GM23248 (cell line): Measurements from ENCODE around the gene CAPS2. TPM values are rescaled to one million over a fixed set of nuclear protein-coding genes. Genes with fewer than 3 reads are reported as not detected.

Source experiments
- DNase-seq: peaks from one replicate; pipeline ENCODE4 v3.0.0-alpha.2; 2015
- H2AFZ ChIP-seq: fragments of 200-600 bp; sonication (generic); 2 replicates; pipeline ENCODE4 v1.6.1; 2016; ENCODE audit warnings: antibody characterized with exemption
- H3F3A ChIP-seq: fragments of 200-600 bp; sonication (generic); 2 replicates; pipeline ENCODE4 v1.6.1; 2016; ENCODE audit warnings: mild to moderate bottlenecking, antibody characterized with exemption, mixed run types; ENCODE audit not compliant: insufficient read depth
- H3K27ac ChIP-seq: fragments of 200-600 bp; sonication (generic); 2 replicates; pipeline ENCODE4 v1.5.1; 2016; ENCODE audit warnings: mild to moderate bottlenecking
- H3K27me3 ChIP-seq: fragments of 200-600 bp; sonication (generic); replicated peaks from 2 replicates; pipeline ENCODE4 v1.6.1; 2016; ENCODE audit warnings: mild to moderate bottlenecking; ENCODE audit not compliant: insufficient read depth
- H3K36me3 ChIP-seq: fragments of 200-600 bp; sonication (generic); 2 replicates; pipeline ENCODE4 v1.6.1; 2016; ENCODE audit warnings: low read depth, mild to moderate bottlenecking
- H3K4me1 ChIP-seq: fragments of 200-600 bp; sonication (generic); 2 replicates; pipeline ENCODE4 v1.6.1; 2016; ENCODE audit warnings: mild to moderate bottlenecking; ENCODE audit not compliant: insufficient read depth
- H3K4me2 ChIP-seq: fragments of 200-600 bp; sonication (generic); one replicate; pipeline ENCODE4 v1.6.1; 2016; ENCODE audit warnings: mild to moderate bottlenecking; ENCODE audit not compliant: unreplicated experiment
- H3K4me3 ChIP-seq: fragments of 200-600 bp; sonication (generic); 2 replicates; pipeline ENCODE4 v1.5.1; 2016; ENCODE audit warnings: mild to moderate bottlenecking
- H3K79me2 ChIP-seq: fragments of 200-600 bp; sonication (generic); 2 replicates; pipeline ENCODE4 v1.6.1; 2016; ENCODE audit warnings: mild to moderate bottlenecking; ENCODE audit not compliant: insufficient read depth
- H3K9ac ChIP-seq: fragments of 200-600 bp; sonication (generic); 2 replicates; pipeline ENCODE4 v1.6.1; 2016; ENCODE audit warnings: mild to moderate bottlenecking
- H3K9me2 ChIP-seq: fragments of 200-600 bp; sonication (generic); 2 replicates; pipeline ENCODE4 v1.6.1; 2016; ENCODE audit warnings: mixed run types, mild to moderate bottlenecking, moderate library complexity; ENCODE audit not compliant: insufficient read depth
- H3K9me3 ChIP-seq: fragments of 200-600 bp; sonication (generic); one replicate; pipeline ENCODE4 v1.6.1; 2017; ENCODE audit warnings: low read depth
- H4K20me1 ChIP-seq: fragments of 200-600 bp; sonication (generic); 2 replicates; pipeline ENCODE4 v1.6.0; 2016; ENCODE audit not compliant: insufficient read depth
- EZH2 ChIP-seq: fragments of 200-600 bp; sonication (generic); IDR thresholded peaks from 2 replicates; pipeline ENCODE4 v1.6.1; 2018; ENCODE audit warnings: antibody characterized with exemption, mild to moderate bottlenecking; ENCODE audit not compliant: insufficient read depth, poor library complexity, severe bottlenecking
- EZH2phosphoT487 ChIP-seq: fragments of 200-600 bp; sonication (generic); IDR thresholded peaks from 2 replicates; pipeline ENCODE4 v1.6.1; 2018; ENCODE audit warnings: antibody characterized with exemption, moderate library complexity, mild to moderate bottlenecking, low read depth; ENCODE audit not compliant: insufficient read depth
- WGBS, 2 experiments: methylation state at CpG; one replicate each; pipeline ENCODE4 v1.1.6; 2015 to 2017; ENCODE audit warnings: low lambda C conversion rate in 2 of 2, low coverage in 1 of 2; ENCODE audit errors: missing lambda C conversion rate in 2 of 2; 5-methylcytosine and 5-hydroxymethylcytosine counted together
- in situ Hi-C: fragments of 300-500 bp; cut with MboI; formaldehyde crosslinking; loops from 2 replicates; pipeline ENCODE4 v1.15.0; 2020
- polyA plus RNA-seq: library from polyadenylated mRNA; unstranded; fragments of >200 nt; fragmentation: Nextera tagmentation; extraction: Ambion mirVana; gene quantifications from 2 replicates; pipeline ENCODE4 v1.2.1, GENCODE V29; 2016
- total RNA-seq: library from RNA; depleted of rRNA; stranded (reverse); fragments of >200 nt; shearing (Covaris generic); gene quantifications from 2 replicates; pipeline ENCODE4 v1.2.3, GENCODE V29; 2014

CAPS2 gene
- total and polyA plus RNA-seq, 2 experiments from 2014 or later: 1.5 to 4.4 TPM

DNA sequence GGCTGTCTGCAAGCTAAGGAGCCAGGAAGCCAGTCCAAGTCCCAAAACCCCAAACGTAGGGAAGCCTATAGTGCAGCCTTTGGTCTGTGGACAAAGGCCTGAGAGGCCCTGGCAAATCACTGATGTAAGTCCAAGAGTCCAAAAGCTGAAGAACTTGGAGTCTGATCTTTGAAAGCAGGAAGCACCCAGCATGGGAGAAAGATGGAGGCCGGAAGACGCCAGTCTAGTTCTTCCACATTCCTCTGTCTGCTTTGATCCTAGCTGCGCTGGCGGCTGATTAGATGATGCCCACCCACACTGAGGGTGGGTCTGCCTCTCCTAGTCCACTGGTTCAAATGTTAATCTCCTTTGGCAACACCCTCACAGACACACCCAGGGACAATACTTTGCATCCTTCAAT lies 58.5 kb downstream of the CAPS2 start:
- Histone ChIP-seq H3F3A (no peaks in the 10 kb centered on the region), H3K9me2 (no peaks in the 10 kb centered on the region), H3K9ac (no peak overlapping the region), H3K27ac (no peak overlapping the region), H3K9me3 (no peaks in the 10 kb centered on the region), H3K4me1 (no peaks in the 10 kb centered on the region), H3K4me3 (no peak overlapping the region), H4K20me1 (no peaks in the 10 kb centered on the region), H3K27me3 (no peaks in the 10 kb centered on the region), H2AFZ (no peak overlapping the region), H3K36me3 (no peaks in the 10 kb centered on the region), H3K4me2 (no peak overlapping the region), H3K79me2 (no peaks in the 10 kb centered on the region)
- no peak for DNase-seq
- in situ Hi-C loops: no loop called here
- WGBS, 2 experiments: 62 to 76% methylated on average over 5 of the region's 5 CpGs
- TF ChIP-seq EZH2phosphoT487 (no peak), EZH2 (no peak)

DNA sequence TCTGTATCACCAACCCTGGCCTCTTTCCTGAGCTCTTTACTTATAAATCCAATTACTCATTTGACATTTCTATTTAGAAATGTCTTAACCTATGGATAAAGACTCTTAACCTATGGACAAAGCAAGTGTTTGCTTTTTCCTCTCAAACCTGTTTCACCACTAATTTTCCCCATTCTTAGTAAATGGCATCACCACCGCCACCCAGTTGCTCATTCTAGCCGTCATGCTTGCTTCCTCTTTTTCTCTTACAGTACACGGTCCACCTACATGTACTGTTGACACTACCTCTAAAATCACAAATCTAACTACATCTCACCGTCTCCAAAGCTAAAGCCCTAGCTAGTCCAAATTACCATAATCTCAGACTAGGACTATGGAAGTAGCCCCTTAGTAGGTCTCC lies 60.0 kb downstream of the CAPS2 start:
- Histone ChIP-seq H3K27me3 (no peaks in the 10 kb centered on the region), H2AFZ (no peak overlapping the region), H3F3A (no peaks in the 10 kb centered on the region), H3K4me2 (no peak overlapping the region), H3K4me1 (no peaks in the 10 kb centered on the region), H3K9me2 (no peaks in the 10 kb centered on the region), H3K4me3 (no peak overlapping the region), H3K36me3 (no peaks in the 10 kb centered on the region), H4K20me1 (no peaks in the 10 kb centered on the region), H3K9me3 (peaks cover 5% of the 10 kb centered on the region), H3K79me2 (no peaks in the 10 kb centered on the region), H3K27ac (no peak overlapping the region), H3K9ac (no peak overlapping the region)
- no peak for TF ChIP-seq EZH2
- no peak for TF ChIP-seq EZH2phosphoT487
- in situ Hi-C loops: no loop called here
- no peak for DNase-seq
- WGBS, 2 experiments: 53 to 57% methylated on average over 4 of the region's 4 CpGs

DNA sequence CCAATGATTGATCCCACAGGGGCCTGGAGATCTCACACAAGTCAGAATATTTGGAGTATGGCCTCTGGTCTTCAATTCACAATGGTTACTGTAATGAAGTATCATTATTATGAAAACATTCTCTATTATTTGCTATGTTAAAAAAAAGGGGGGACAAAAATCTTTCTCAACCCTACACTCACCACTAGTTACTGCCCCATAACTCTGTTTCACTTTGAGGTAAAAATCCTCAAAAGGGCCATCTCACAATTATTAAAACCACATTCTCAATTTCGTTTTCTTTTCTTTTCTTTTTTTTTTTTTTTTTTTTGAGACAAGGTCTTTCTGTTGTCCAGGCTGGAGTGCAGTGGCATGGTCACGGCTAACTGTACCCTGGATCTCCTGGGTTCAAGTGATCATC lies 60.9 kb downstream of the CAPS2 start:
- H3K4me3 ChIP-seq: no peak overlapping the region
- no peak overlapping the region for H2AFZ ChIP-seq
- no peaks in the 10 kb centered on the region for H3K27me3 ChIP-seq
- WGBS, 2 experiments: 35 to 36% methylated on average over 2 of the region's 2 CpGs
- H3K9me3 ChIP-seq: peaks cover 5% of the 10 kb centered on the region
- H3K79me2 ChIP-seq: no peaks in the 10 kb centered on the region
- no peaks in the 10 kb centered on the region for H3K36me3 ChIP-seq
- in situ Hi-C loops: no loop called here
- DNase-seq: no peak
- TF ChIP-seq EZH2 (no peak), EZH2phosphoT487 (no peak)
- no peaks in the 10 kb centered on the region for H4K20me1 ChIP-seq
- H3K27ac ChIP-seq: no peak overlapping the region
- no peaks in the 10 kb centered on the region for H3K9me2 ChIP-seq
- H3K4me1 ChIP-seq: no peaks in the 10 kb centered on the region
- no peak overlapping the region for H3K9ac ChIP-seq
- no peaks in the 10 kb centered on the region for H3F3A ChIP-seq
- H3K4me2 ChIP-seq: no peak overlapping the region

DNA sequence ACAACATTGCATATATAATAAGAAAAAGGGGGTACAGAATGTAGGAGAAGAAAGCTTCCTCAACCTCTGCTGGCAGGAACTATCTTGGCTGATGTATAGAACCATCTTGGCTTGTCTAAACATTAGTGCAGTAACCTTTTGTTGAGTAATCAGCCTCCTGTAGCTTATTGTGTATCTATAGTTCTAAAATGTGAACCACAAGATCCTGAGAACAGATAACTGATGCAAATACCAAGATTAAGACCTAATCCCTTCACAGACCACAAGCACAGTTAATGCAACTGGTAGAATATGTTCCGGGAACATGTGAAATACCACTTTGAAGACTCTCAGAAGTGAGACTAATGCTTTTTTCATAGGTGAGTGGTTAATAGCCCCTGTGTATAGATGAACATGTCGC lies 69.8 kb downstream of the CAPS2 start:
- H3K4me3 ChIP-seq: no peak overlapping the region
- no peak overlapping the region for H3K4me2 ChIP-seq
- in situ Hi-C loops: no loop called here

DNA sequence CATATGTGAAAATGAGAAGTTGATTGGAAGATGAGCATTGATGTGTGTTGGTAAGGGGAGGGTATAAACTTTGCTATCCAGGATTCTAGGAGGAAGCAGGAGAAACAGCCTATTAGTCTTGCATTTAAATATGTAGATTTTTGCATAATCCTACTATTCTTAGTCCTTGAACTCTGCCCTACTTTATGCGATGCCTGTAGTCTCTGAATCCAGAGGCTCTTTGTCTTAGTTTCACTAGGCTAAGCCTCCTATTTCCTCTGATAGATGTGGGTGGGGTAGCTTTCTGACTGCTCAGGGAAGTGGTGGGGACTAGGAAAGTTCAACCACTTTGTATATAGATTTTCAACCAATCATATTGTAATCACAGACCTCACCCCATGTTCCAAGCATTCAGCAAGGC lies 71.0 kb downstream of the CAPS2 start:
- H2AFZ ChIP-seq: no peak overlapping the region
- 36 to 44% methylated on average over 1 of the region's 1 CpG for WGBS, 2 experiments
- in situ Hi-C loops: no loop called here
- H3K4me2 ChIP-seq: no peak overlapping the region
- no peak for DNase-seq
- no peak overlapping the region for H3K4me3 ChIP-seq
- TF ChIP-seq EZH2: no peak
- TF ChIP-seq EZH2phosphoT487: no peak
- no peak overlapping the region for H3K9ac ChIP-seq
- no peaks in the 10 kb centered on the region for H3F3A ChIP-seq
- no peaks in the 10 kb centered on the region for H3K36me3 ChIP-seq
- no peaks in the 10 kb centered on the region for H3K79me2 ChIP-seq
- no peaks in the 10 kb centered on the region for H3K9me2 ChIP-seq
- no peaks in the 10 kb centered on the region for H3K9me3 ChIP-seq
- H4K20me1 ChIP-seq: no peaks in the 10 kb centered on the region
- H3K27me3 ChIP-seq: no peaks in the 10 kb centered on the region
- no peaks in the 10 kb centered on the region for H3K4me1 ChIP-seq
- no peak overlapping the region for H3K27ac ChIP-seq

More for the DNA sequence above, 69.8 kb downstream of the CAPS2 start:
- H3K79me2 ChIP-seq: no peaks in the 10 kb centered on the region
- H3K9ac ChIP-seq: no peak overlapping the region
- no peaks in the 10 kb centered on the region for H3K27me3 ChIP-seq
- H3K27ac ChIP-seq: no peak overlapping the region
- H3K36me3 ChIP-seq: no peaks in the 10 kb centered on the region
- H3K9me3 ChIP-seq: no peaks in the 10 kb centered on the region
- no peaks in the 10 kb centered on the region for H3F3A ChIP-seq
- 14 to 33% methylated on average over 2 of the region's 2 CpGs for WGBS, 2 experiments
- no peak overlapping the region for H2AFZ ChIP-seq
- no peaks in the 10 kb centered on the region for H3K9me2 ChIP-seq
- DNase-seq: no peak
- no peaks in the 10 kb centered on the region for H3K4me1 ChIP-seq
- TF ChIP-seq EZH2phosphoT487: no peak
- TF ChIP-seq EZH2: no peak
- H4K20me1 ChIP-seq: no peaks in the 10 kb centered on the region
